H54 (cell line): Measurements from ENCODE around the gene USP14.
A peak's percentile ranks its signal among the peaks of the same experiment; 100 is the strongest.

Experiments used
- DNase-seq: peaks from one replicate; pipeline ENCODE4 v3.0.0; 2011; ENCODE audit warnings: low spot score, mixed read lengths; ENCODE audit not compliant: insufficient read length
- FAIRE-seq: peaks from 3 replicates; lab custom pipeline; 2011; peaks lifted over from hg19 to GRCh38; lab: Jason Lieb, UNC
- POLR2A ChIP-seq: IDR thresholded peaks from 2 replicates; pipeline ENCODE4 v1.6.1; 2011; ENCODE audit warnings: low read depth, mild to moderate bottlenecking, low read length

The USP14 gene

DNA sequence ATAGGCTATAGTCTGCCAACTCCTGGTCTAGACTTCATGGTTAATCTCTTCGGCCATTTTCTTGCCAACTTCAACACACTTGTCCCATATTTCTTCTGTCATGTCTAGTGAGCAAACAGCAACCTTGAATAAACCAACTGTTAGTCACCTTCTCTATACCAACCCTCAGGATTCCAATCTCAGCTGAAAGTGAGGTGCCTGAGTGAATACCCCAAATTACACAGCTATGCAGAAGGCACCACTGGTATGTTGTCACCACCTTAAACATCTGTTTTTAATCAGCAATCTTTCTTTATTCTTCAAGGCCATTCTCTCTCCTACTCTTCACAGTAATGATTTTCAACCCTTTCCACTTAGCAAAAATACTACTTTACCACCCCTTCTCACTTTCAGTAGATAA, 70.2 kb downstream of the USP14 start:
- FAIRE-seq = peak; percentile 53
- TF ChIP-seq POLR2A = no peak
- no peak for DNase-seq

DNA sequence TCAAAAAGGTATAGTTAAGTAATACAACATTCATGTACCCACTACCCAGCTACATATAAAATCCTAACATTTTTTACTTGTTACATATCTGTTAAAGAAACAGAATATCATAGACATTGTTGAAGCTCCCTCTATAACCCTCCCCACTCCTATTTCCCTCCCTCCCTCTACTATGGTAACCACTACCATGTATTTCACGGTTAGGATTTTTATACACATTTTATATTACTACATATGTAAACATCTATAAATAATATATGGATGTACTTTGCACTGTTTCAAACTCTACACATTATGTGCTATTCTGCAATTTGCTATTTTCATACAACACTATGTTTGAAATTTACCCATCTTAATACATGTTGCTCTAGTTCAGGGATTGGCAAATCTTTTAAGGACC, 73.2 kb downstream of the USP14 start:
- FAIRE-seq (no peak), DNase-seq (no peak)
- no peak for TF ChIP-seq POLR2A

DNA sequence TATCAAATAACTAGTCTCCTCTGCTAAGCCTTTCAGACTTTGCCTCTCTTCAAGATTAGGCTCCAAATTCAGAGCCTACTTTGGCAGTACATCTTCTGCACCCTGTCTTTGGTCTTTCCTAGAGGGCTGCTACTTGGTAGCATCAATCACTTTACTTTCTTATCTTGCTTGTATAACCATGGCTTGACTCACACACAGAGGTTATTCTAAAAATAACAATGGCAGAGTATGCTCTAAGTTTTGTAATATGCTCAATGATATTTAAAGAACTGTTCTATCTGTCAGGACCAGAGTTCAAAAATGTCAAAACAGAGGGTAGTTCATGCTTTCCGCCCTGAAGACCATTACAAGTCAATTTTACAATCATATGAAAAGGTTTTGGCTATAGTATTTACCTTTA, 81.8 kb downstream of the USP14 start:
- FAIRE-seq (no peak), DNase-seq (no peak)
- TF ChIP-seq POLR2A = no peak

DNA sequence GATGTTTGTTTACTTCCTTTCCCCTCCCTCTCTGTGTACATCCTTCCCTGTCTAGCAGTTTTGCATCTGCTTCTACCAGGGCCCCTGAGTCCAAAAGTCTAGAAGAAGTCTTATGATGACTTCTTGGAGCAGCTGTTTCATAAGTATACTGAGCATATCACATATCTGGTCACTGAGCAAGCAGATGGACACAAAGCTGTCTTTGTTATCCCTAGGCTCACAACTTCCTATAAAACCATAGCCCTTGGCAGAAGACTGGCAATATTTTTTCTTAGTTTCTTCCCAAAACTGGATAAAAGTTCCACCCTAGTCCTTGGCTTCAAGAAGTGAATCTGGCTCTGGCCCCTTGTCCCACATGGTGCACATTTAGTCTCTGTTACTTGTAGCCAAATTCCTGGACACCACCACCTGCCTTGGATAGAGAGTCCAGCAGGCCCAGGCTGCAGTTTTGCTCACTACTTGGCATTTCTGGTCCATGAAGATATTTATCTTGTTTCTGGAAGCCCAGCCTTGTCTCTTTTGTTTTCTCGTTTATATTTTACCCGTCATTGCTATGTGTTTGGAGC, 87.0 kb downstream of the USP14 start:
- TF ChIP-seq POLR2A = no peak
- DNase-seq = no peak
- no peak for FAIRE-seq

DNA sequence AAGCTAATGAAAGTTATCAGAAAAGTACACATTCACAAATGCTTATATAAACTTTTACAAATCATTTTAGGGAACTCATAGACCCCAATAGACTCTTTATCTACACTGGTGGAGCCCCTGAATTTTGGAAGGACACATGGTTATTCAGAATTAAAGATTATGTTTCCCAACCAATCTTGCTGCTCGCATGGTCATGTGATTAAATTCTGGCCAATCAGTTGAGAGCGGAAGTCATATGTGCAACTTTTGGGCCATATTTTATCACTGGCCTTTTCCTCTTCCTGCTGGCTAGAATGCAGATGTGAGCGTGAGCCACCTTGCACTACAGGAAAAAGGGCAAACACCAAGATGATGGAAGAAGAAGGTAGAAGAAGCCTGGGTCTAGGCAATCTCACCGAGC, 89.7 kb downstream of the USP14 start:
- FAIRE-seq = no peak

DNA sequence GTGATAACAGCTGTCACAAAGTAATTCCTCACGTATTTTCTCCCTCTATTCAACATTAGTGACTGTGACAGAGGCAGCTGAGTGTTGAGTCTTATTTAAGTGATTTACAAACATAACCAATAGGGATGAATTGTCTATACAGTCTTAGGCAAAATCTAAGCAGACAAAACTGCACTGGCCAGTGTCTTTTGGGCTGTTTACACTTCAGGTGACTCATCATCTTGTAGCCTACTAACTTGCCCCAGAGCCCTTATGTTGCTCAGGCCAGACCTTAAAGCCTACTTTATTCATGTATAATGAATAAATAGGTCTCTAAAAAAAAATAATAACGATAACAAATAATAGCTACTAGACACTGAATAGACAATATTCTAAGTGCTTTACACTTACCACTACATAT, 92.3 kb downstream of the USP14 start:
- no peak for TF ChIP-seq POLR2A
- peak; percentile 67 for FAIRE-seq

More for the DNA sequence above, 89.7 kb downstream of the USP14 start:
- no peak for DNase-seq
- no peak for TF ChIP-seq POLR2A

DNA sequence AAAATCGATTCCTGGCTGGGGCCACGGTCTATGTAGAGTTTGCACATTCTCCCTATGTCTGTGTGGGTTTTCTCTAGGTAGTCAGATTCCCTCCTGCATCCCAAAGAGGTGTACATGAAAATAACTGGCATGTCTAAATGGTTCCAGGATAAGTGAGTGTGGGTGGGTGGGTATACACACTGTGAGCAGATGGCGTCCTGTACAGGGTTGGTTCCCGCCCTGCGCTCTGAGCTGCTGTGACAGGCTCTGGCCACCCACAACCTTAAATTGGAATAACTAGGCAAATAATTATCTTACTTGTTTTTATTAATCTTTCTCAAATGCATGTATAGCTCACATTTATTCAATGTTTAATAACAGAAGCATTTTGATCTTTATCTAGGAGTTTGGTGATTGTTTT, 93.2 kb downstream of the USP14 start:
- no peak for TF ChIP-seq POLR2A
- no peak for FAIRE-seq
- no peak for DNase-seq

More for the DNA sequence above, 92.3 kb downstream of the USP14 start:
- DNase-seq = no peak

DNA sequence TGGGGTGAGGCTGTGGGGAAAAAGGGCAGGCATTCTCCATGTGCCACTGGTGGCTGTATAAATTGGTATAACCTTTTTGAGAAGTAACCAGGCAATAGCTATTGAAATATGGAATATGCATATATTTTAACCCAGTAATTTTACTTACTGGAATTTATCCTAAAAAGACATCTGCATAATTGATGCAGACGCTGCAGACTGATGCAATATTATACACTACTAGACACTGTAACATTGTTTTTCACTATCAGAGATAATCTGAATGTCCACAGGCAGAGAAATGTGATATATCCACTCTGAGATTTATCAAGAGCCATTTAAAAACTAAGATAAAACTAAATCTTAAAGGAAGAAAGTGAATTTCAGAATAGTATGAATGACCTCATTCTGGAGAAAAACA, 94.8 kb downstream of the USP14 start:
- FAIRE-seq = no peak

DNA sequence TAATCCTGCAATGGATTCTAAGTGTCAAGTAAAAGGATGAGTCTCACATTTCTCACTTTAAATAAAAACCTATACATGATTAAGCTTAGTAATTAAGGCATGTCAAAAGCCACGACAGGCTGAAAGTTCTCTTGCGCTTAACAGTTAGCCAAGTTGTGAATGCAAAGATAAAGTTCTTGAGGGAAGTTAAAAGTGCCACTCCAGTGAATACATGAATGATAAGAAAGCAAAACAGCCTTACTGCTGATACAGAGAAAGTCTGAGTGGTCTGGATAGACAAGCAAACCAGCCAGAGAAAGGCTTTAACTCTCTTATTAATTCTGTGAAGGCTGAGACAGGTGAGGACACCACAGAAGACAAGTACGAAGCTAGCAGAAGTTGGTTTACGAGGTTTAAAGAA, 96.8 kb downstream of the USP14 start:
- no peak for DNase-seq
- no peak for FAIRE-seq
- TF ChIP-seq POLR2A = no peak

More for the DNA sequence above, 94.8 kb downstream of the USP14 start:
- no peak for DNase-seq
- TF ChIP-seq POLR2A = no peak

DNA sequence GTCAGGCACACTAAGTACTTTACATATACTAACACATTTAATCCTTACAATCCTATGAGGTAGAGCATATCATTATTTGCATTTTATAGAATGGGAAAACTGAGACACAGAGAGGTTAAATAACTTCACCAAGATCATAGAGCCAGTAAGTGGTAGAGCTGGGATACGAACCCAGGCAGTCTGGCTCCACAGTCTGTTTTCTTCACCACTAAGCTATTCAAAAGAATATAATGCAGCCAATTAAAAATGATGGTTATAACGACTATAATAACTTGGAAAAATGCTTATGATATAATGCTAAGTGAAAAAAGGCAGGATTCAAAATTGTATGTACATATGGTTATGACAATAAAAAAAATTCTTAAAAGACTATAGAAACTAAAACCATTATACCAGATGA, 102.2 kb downstream of the USP14 start:
- FAIRE-seq (no peak), DNase-seq (no peak)
- TF ChIP-seq POLR2A = no peak

DNA sequence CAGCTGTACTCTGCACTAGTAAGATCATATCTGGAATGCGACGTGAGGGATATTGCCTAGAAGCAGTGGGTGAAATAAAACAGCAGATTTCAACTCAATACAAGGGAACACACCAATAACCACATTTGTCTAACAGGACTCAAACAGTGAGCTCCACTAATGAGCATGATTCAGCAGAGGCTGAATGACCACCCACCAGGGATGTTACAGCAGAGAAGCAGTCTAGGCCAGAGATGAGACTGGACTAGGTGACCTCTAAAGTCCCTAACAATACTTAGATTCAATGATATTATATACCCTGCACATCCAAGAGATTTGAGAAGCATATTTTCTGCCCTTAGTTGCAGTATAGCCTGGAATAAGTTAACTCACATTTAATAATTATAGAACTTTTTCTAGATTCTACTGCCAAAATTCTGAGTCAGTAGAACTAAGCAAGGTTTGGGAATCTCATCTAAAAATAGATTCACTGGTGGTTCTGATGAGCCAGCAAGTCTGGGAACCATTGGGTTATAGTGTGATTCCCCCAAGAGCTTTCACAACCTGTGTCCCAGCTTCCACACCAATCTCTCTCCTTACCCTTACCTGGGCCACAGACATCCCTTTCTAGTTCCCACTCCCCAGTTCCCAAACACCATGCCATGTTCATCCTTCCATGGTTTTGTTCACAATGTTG, 103.2 kb downstream of the USP14 start:
- DNase-seq (no peak), FAIRE-seq (no peak)
- no peak for TF ChIP-seq POLR2A
